SK-N-SH (cell line): ENCODE results near the gene MEGF10. TPM values are rescaled to one million over a fixed set of nuclear protein-coding genes. Genes with fewer than 3 reads are reported as not detected.

Experiments
- CTCF ChIA-PET: fragments of 300-600, 350-600 bp; formaldehyde crosslinking; extraction: SDS; loops from one replicate; lab custom pipeline; 2021; lab: Yijun Ruan, JAX
- POLR2A ChIA-PET: fragments of 350-600 bp; sonication (Branson Sonifier 250); formaldehyde crosslinking; extraction: SDS; loops from one replicate; lab custom pipeline; 2020; ENCODE audit warnings: antibody characterized with exemption, inconsistent platforms; lab: Yijun Ruan, JAX
- DNase-seq: peaks from one replicate; pipeline ENCODE4 v3.0.0; 2012
- H2AFZ ChIP-seq: fragments of 200-600 bp; sonication (generic); 2 replicates; pipeline ENCODE4 v1.8.1; 2016; ENCODE audit warnings: antibody characterized with exemption, mild to moderate bottlenecking, low read depth
- H3F3A ChIP-seq: fragments of 200-600 bp; sonication (generic); replicated peaks from 2 replicates; pipeline ENCODE3; 2016; ENCODE audit warnings: antibody characterized with exemption, mild to moderate bottlenecking; ENCODE audit not compliant: insufficient read depth
- H3K27ac ChIP-seq, 2 experiments: fragments of 200-500 bp in 1 of 2; fragments of 200-600 bp in 1 of 2; sonication (Bioruptor generic) in 1 of 2; sonication (generic), shearing (Covaris generic) in 1 of 2; 2 replicates each; pipeline versions ENCODE4 v1.5.1 to v1.6.1; 2014 to 2016; ENCODE audit warnings: low read depth in 2 of 2, inconsistent platforms in 1 of 2, low read length in 1 of 2, mild to moderate bottlenecking in 1 of 2, mixed read lengths in 1 of 2
- H3K27me3 ChIP-seq: fragments of 200-600 bp; sonication (generic), shearing (Covaris generic); 2 replicates; pipeline ENCODE4 v1.6.1; 2016; ENCODE audit warnings: mixed run types; ENCODE audit not compliant: insufficient read depth
- H3K36me3 ChIP-seq, 2 experiments: fragments of 200-500 bp in 1 of 2; fragments of 200-600 bp in 1 of 2; sonication (Bioruptor generic) in 1 of 2; sonication (generic) in 1 of 2; replicated peaks in 1 of 2; 2 replicates each; pipeline versions ENCODE3 to v1.5.1; 2014 to 2016; ENCODE audit warnings: low read length in 1 of 2, mild to moderate bottlenecking in 1 of 2; ENCODE audit not compliant: insufficient read depth in 2 of 2, control insufficient read depth in 1 of 2
- H3K4me1 ChIP-seq, 2 experiments: fragments of 200-500 bp in 1 of 2; fragments of 200-600 bp in 1 of 2; sonication (Bioruptor generic) in 1 of 2; sonication (generic), shearing (Covaris generic) in 1 of 2; 2 replicates each; pipeline versions ENCODE4 v1.5.1 to v1.6.1; 2014 to 2016; ENCODE audit warnings: low read depth in 1 of 2, low read length in 1 of 2, mixed run types in 1 of 2; ENCODE audit not compliant: insufficient read depth in 2 of 2, control insufficient read depth in 1 of 2
- H3K4me2 ChIP-seq: fragments of 200-600 bp; sonication (generic), shearing (Covaris generic); 2 replicates; pipeline ENCODE4 v1.6.1; 2017; ENCODE audit warnings: mixed run types
- H3K4me3 ChIP-seq, 2 experiments: fragments of 200-500 bp in 1 of 2; fragments of 200-600 bp in 1 of 2; sonication (Bioruptor generic) in 1 of 2; sonication (generic), shearing (Covaris generic) in 1 of 2; 2 replicates each; pipeline versions ENCODE4 v1.5.1 to v1.8.1; 2014 to 2016; ENCODE audit warnings: low read depth in 2 of 2, inconsistent platforms in 1 of 2, low read length in 1 of 2, mild to moderate bottlenecking in 1 of 2, mixed read lengths in 1 of 2, moderate library complexity in 1 of 2
- H3K79me2 ChIP-seq: fragments of 200-600 bp; sonication (generic); 2 replicates; pipeline ENCODE4 v1.8.1; 2017; ENCODE audit warnings: mild to moderate bottlenecking; ENCODE audit not compliant: insufficient read depth
- H3K9ac ChIP-seq: fragments of 200-600 bp; sonication (generic); 2 replicates; pipeline ENCODE4 v1.6.1; 2017; ENCODE audit warnings: mixed run types
- H3K9me2 ChIP-seq: fragments of 200-600 bp; sonication (generic); 2 replicates; pipeline ENCODE4 v1.6.1; 2017; ENCODE audit warnings: mixed run types
- H3K9me3 ChIP-seq: fragments of 200-600 bp; sonication (generic); 2 replicates; pipeline ENCODE4 v1.6.1; 2017; ENCODE audit warnings: mixed run types, mild to moderate bottlenecking, moderate library complexity
- H4K20me1 ChIP-seq: fragments of 200-600 bp; sonication (generic); 2 replicates; pipeline ENCODE4 v1.6.1; 2017; ENCODE audit warnings: mild to moderate bottlenecking, mixed run types; ENCODE audit not compliant: insufficient read depth
- ELF1 ChIP-seq: IDR thresholded peaks from 2 replicates; pipeline ENCODE4 v1.4.0; 2012
- EP300 ChIP-seq, 2 experiments: IDR thresholded peaks; 2 replicates each; pipeline versions ENCODE4 v1.4.0 to v1.6.1; 2012; ENCODE audit warnings: borderline replicate concordance in 1 of 2, low read depth in 1 of 2, low read length in 1 of 2
- EZH2phosphoT487 ChIP-seq: fragments of 200-600 bp; sonication (generic); IDR thresholded peaks from 2 replicates; pipeline ENCODE4 v1.6.1; 2017; ENCODE audit warnings: low read depth, mixed run types, mild to moderate bottlenecking, antibody characterized with exemption, moderate library complexity, borderline replicate concordance
- FOSL2 ChIP-seq: IDR thresholded peaks from 2 replicates; pipeline ENCODE4 v1.4.0; 2012; ENCODE audit warnings: low read depth, mild to moderate bottlenecking, moderate library complexity, borderline replicate concordance
- FOXJ3 ChIP-seq: sonication (generic); formaldehyde crosslinking; IDR thresholded peaks from 2 replicates; pipeline ENCODE4 v1.5.1; 2020; ENCODE audit warnings: mild to moderate bottlenecking, missing genetic modification reagents
- FOXM1 ChIP-seq: IDR thresholded peaks from 2 replicates; pipeline ENCODE4 v1.4.0; 2012; ENCODE audit warnings: low read depth, mild to moderate bottlenecking
- GABPA ChIP-seq: IDR thresholded peaks from 2 replicates; pipeline ENCODE4 v1.4.0; 2012; ENCODE audit warnings: low read depth, mild to moderate bottlenecking
- GATA2 ChIP-seq: sonication (generic); formaldehyde crosslinking; IDR thresholded peaks from 2 replicates; pipeline ENCODE4 v1.5.0; 2020; ENCODE audit warnings: mild to moderate bottlenecking, missing genetic modification reagents
- IRF3 ChIP-seq: fragments of 150-350 bp; IDR thresholded peaks from 2 replicates; pipeline ENCODE4 v1.6.1; 2016; ENCODE audit warnings: mild to moderate bottlenecking, low read depth, low read length
- JUND ChIP-seq: IDR thresholded peaks from 2 replicates; pipeline ENCODE4 v1.4.0; 2012
- MAX ChIP-seq: IDR thresholded peaks from 2 replicates; pipeline ENCODE4 v1.4.0; 2012; ENCODE audit warnings: low read depth
- MEF2A ChIP-seq: IDR thresholded peaks from 2 replicates; pipeline ENCODE4 v1.4.0; 2012; ENCODE audit warnings: low read depth, borderline replicate concordance
- MXI1 ChIP-seq: IDR thresholded peaks from 2 replicates; pipeline ENCODE4 v1.6.1; 2012; ENCODE audit warnings: mild to moderate bottlenecking, low read depth, low read length, improper control_type of control experiment
- NFIC ChIP-seq: IDR thresholded peaks from 2 replicates; pipeline ENCODE4 v1.4.0; 2012; ENCODE audit warnings: borderline replicate concordance
- PBX3 ChIP-seq: IDR thresholded peaks from 2 replicates; pipeline ENCODE4; 2012
- POLR2AphosphoS5 ChIP-seq: IDR thresholded peaks from 2 replicates; pipeline ENCODE4 v1.6.1; 2012; ENCODE audit warnings: low read depth, low read length
- RCOR1 ChIP-seq: fragments of 150-350 bp; IDR thresholded peaks from 2 replicates; pipeline ENCODE4 v1.6.1; 2017; ENCODE audit warnings: antibody characterized with exemption, low read length
- REST ChIP-seq: IDR thresholded peaks from 2 replicates; pipeline ENCODE4 v1.6.1; 2012; ENCODE audit warnings: mild to moderate bottlenecking, low read depth, low read length, moderate library complexity
- RFX5 ChIP-seq: IDR thresholded peaks from 2 replicates; pipeline ENCODE4 v1.6.1; 2012; ENCODE audit warnings: mild to moderate bottlenecking, improper control_type of control experiment, low read length
- RXRA ChIP-seq: IDR thresholded peaks from 2 replicates; pipeline ENCODE4 v1.4.0; 2012; ENCODE audit warnings: low read depth, mild to moderate bottlenecking, borderline replicate concordance
- SIN3A ChIP-seq: IDR thresholded peaks from 2 replicates; pipeline ENCODE4 v1.6.1; 2012; ENCODE audit warnings: low read depth, mild to moderate bottlenecking, low read length, moderate library complexity, borderline replicate concordance
- TAF1 ChIP-seq: IDR thresholded peaks from 2 replicates; pipeline ENCODE4 v1.6.1; 2012; ENCODE audit warnings: low read depth, mild to moderate bottlenecking, low read length, moderate library complexity, borderline replicate concordance
- TCF12 ChIP-seq: IDR thresholded peaks from 2 replicates; pipeline ENCODE4 v1.4.0; 2012
- TEAD4 ChIP-seq: IDR thresholded peaks from 2 replicates; pipeline ENCODE4 v1.4.0; 2012; ENCODE audit warnings: mild to moderate bottlenecking, borderline replicate concordance; ENCODE audit not compliant: insufficient read depth
- USF2 ChIP-seq: fragments of 150-350 bp; IDR thresholded peaks from 2 replicates; pipeline ENCODE4 v1.6.1; 2017; ENCODE audit warnings: antibody characterized with exemption, low read length, low read depth, borderline replicate concordance
- YY1 ChIP-seq: IDR thresholded peaks from 2 replicates; pipeline ENCODE4 v1.4.0; 2012; ENCODE audit warnings: low read depth, mild to moderate bottlenecking
- ZBTB33 ChIP-seq: IDR thresholded peaks from 2 replicates; pipeline ENCODE4 v1.4.0; 2012; ENCODE audit warnings: low read depth, borderline replicate concordance
- polyA plus RNA-seq, 3 experiments: library from polyadenylated mRNA; depleted of rRNA; stranded (reverse); fragments of >200 nt; gene quantifications; 2 replicates each; pipeline ENCODE4 v1.2.3, GENCODE V29; 2012

The MEGF10 gene
- polyA plus RNA-seq, 1 of the 3 experiments (the other 2 are of a cell fraction): 1.1 TPM

GRCh38 chr5:127296321-127296720, 5.7 kb downstream of the MEGF10 start:
- DNase-seq: no peak
- Histone ChIP-seq H3K27me3 (no peaks in the 10 kb centered on the region), H3K9me2 (no peaks in the 10 kb centered on the region), H3K36me3 (no peaks in the 10 kb centered on the region), H3K4me3 (no peak overlapping the region), H4K20me1 (no peaks in the 10 kb centered on the region), H3K27ac (peak overlapping the region in 1 of 2 experiments; percentile 9; a peak in 1 of 4 replicates), H3K79me2 (no peaks in the 10 kb centered on the region), H3K9ac (no peak overlapping the region), H2AFZ (no peak overlapping the region), H3K4me2 (no peak overlapping the region), H3K4me1 (no peaks in the 10 kb centered on the region; a peak in 2 of 4 replicates), H3K9me3 (no peaks in the 10 kb centered on the region), H3F3A (peaks cover 5% of the 10 kb centered on the region)
- ChIA-PET CTCF (interaction anchor here (0.9 kb wide), 1 partner anchor 145 kb away, joined by 4 read pairs; no protein-coding TSS in a partner anchor), POLR2A (no interaction called here)
- TF ChIP-seq REST (no peak), RCOR1 (no peak), GATA2 (CRISPR knock-in tag) (no peak), IRF3 (no peak), JUND (peak; percentile 98), USF2 (no peak), FOXM1 (peak; percentile 81; the same call in 1 of the 2 replicates), NFIC (peak; percentile 93), TEAD4 (peak; percentile 87), MXI1 (no peak), EZH2phosphoT487 (no peak), MEF2A (peak; percentile 63; the same call in 1 of the 2 replicates), SIN3A (no peak), EP300 (IDR thresholded peaks at IDR 0.05; ENCODE audit: borderline replicate concordance in 1 of 2, low read depth in 1 of 2, low read length in 1 of 2) (peak in 1 of 2 experiments; percentile 95; a peak in 2 of 4 replicates), ELF1 (no peak), TCF12 (peak; percentile 99), GABPA (no peak), TAF1 (no peak), MAX (peak; percentile 76), RXRA (peak; percentile 66; the same call in 1 of the 2 replicates), YY1 (peak; percentile 48; the same call in 1 of the 2 replicates), RFX5 (no peak), FOSL2 (peak; percentile 98), ZBTB33 (peak; percentile 48; the same call in 1 of the 2 replicates), PBX3 (peak; percentile 92), FOXJ3 (CRISPR knock-in tag) (no peak), POLR2AphosphoS5 (peak; percentile 70; the same call in 1 of the 2 replicates)
